ENCODE results near the gene GDA.
A peak's percentile ranks its signal among the peaks of the same experiment; 100 is the strongest.

GDA gene

GRCh38 chr9:72200452-72200851 lies 51.2 kb downstream of the GDA start:
- DNase-seq, result no peak
- Histone ChIP-seq H3K9me3 (ENCODE audit: severe bottlenecking) (no peaks in the 10 kb centered on the region), H3K27ac (no peak overlapping the region), H3K4me3 (ENCODE audit: low read depth, low read length) (no peak overlapping the region), H3K27me3 (ENCODE audit: insufficient read depth, low read depth, severe bottlenecking) (no peaks in the 10 kb centered on the region), H3K36me3 (no peaks in the 10 kb centered on the region)
- no peak for TF ChIP-seq CTCF (IDR thresholded peaks at IDR 0.05; ENCODE audit: low read depth, low read length)

- no peaks in the 10 kb centered on the region for H3K27me3 ChIP-seq (ENCODE audit: insufficient read depth, low read depth, severe bottlenecking)
- H3K9me3 ChIP-seq (ENCODE audit: severe bottlenecking), result no peaks in the 10 kb centered on the region
- no peak for TF ChIP-seq CTCF (IDR thresholded peaks at IDR 0.05; ENCODE audit: low read depth, low read length)
Measured at GRCh38 chr9:72202009-72202408, 52.8 kb downstream of the GDA start.

GRCh38 chr9:72203205-72203803 lies 54.1 kb downstream of the GDA start:
- Histone ChIP-seq H3K27ac (no peak overlapping the region), H3K36me3 (no peaks in the 10 kb centered on the region), H3K9me3 (ENCODE audit: severe bottlenecking) (no peaks in the 10 kb centered on the region), H3K27me3 (ENCODE audit: insufficient read depth, low read depth, severe bottlenecking) (no peaks in the 10 kb centered on the region), H3K4me3 (ENCODE audit: low read depth, low read length) (no peak overlapping the region)
- DNase-seq, result peak; percentile 49
- peak; percentile 79 for TF ChIP-seq CTCF (IDR thresholded peaks at IDR 0.05; ENCODE audit: low read depth, low read length)

More at GRCh38 chr9:72202009-72202408, 52.8 kb downstream of the GDA start:
- DNase-seq, result no peak
- Histone ChIP-seq H3K4me3 (ENCODE audit: low read depth, low read length) (no peak overlapping the region), H3K27ac (no peak overlapping the region), H3K36me3 (no peaks in the 10 kb centered on the region)

- DNase-seq, result no peak
- Histone ChIP-seq H3K27ac (no peak overlapping the region), H3K9me3 (ENCODE audit: severe bottlenecking) (no peaks in the 10 kb centered on the region), H3K27me3 (ENCODE audit: insufficient read depth, low read depth, severe bottlenecking) (no peaks in the 10 kb centered on the region), H3K4me3 (ENCODE audit: low read depth, low read length) (no peak overlapping the region), H3K36me3 (no peaks in the 10 kb centered on the region)
- no peak for TF ChIP-seq CTCF (IDR thresholded peaks at IDR 0.05; ENCODE audit: low read depth, low read length)
Measured at GRCh38 chr9:72204062-72204461, 54.8 kb downstream of the GDA start.

- Histone ChIP-seq H3K4me3 (ENCODE audit: low read depth, low read length) (no peak overlapping the region), H3K27me3 (ENCODE audit: insufficient read depth, low read depth, severe bottlenecking) (no peaks in the 10 kb centered on the region), H3K9me3 (ENCODE audit: severe bottlenecking) (no peaks in the 10 kb centered on the region), H3K27ac (no peak overlapping the region), H3K36me3 (no peaks in the 10 kb centered on the region)
- no peak for TF ChIP-seq CTCF (IDR thresholded peaks at IDR 0.05; ENCODE audit: low read depth, low read length)
- no peak for DNase-seq
Measured at GRCh38 chr9:72205513-72205912, 56.3 kb downstream of the GDA start.

GRCh38 chr9:72207278-72207677 lies 58.0 kb downstream of the GDA start:
- no peak for DNase-seq
- TF ChIP-seq CTCF (IDR thresholded peaks at IDR 0.05; ENCODE audit: low read depth, low read length), result no peak
- Histone ChIP-seq H3K4me3 (ENCODE audit: low read depth, low read length) (no peak overlapping the region), H3K27ac (no peak overlapping the region), H3K36me3 (no peaks in the 10 kb centered on the region), H3K9me3 (ENCODE audit: severe bottlenecking) (no peaks in the 10 kb centered on the region), H3K27me3 (ENCODE audit: insufficient read depth, low read depth, severe bottlenecking) (no peaks in the 10 kb centered on the region)
